Kidney (tissue), 14 donors: ENCODE measurements around the gene KIF6. TPM values are rescaled to one million over a fixed set of nuclear protein-coding genes. Genes with fewer than 3 reads are reported as not detected.
"Not testable (repeated sequence)": the region's sequence is repeated elsewhere in the genome, so short reads cannot be mapped to it uniquely, and the experiment has no call there.

Experiments
- DNase-seq, 5 donors: peaks; one replicate each; pipeline ENCODE4 v3.0.0-alpha.2; 2013 to 2020
- FAIRE-seq: peaks from 2 replicates; lab custom pipeline; 2012; peaks lifted over from hg19 to GRCh38; lab: Jason Lieb, UNC
- H3K27ac ChIP-seq, 2 donors: one replicate each; pipeline ENCODE4 v1.7.0; 2013; ENCODE audit warnings: low read depth in 2 of 2, low read length in 2 of 2, inconsistent platforms in 1 of 2
- H3K27me3 ChIP-seq: one replicate; pipeline ENCODE4 v1.7.1; 2013; ENCODE audit warnings: low read length, inconsistent platforms; ENCODE audit not compliant: control insufficient read depth, insufficient read depth
- H3K36me3 ChIP-seq, 3 donors: one replicate each; pipeline versions ENCODE4 v1.7.0 to v1.7.1; 2013; ENCODE audit warnings: low read length in 3 of 3, control low read depth in 1 of 3, inconsistent platforms in 1 of 3; ENCODE audit not compliant: insufficient read depth in 3 of 3, control insufficient read depth in 2 of 3
- H3K4me1 ChIP-seq, 3 donors: one replicate each; pipeline versions ENCODE4 v1.7.0 to v1.7.1; 2013; ENCODE audit warnings: low read length in 3 of 3, inconsistent platforms in 1 of 3, low read depth in 1 of 3; ENCODE audit not compliant: control insufficient read depth in 2 of 3, insufficient read depth in 2 of 3
- H3K4me3 ChIP-seq, 3 donors: one replicate each; pipeline versions ENCODE4 v1.7.0 to v1.8.1; 2013; ENCODE audit warnings: low read length in 3 of 3, control low read depth in 1 of 3, inconsistent platforms in 1 of 3
- H3K9ac ChIP-seq, 3 donors: one replicate each; pipeline versions ENCODE4 v1.7.0 to v1.7.1; 2013; ENCODE audit warnings: low read length in 3 of 3, control low read depth in 1 of 3, inconsistent platforms in 1 of 3
- H3K9me3 ChIP-seq, 3 donors: one replicate each; pipeline versions ENCODE4 v1.7.0 to v1.7.1; 2013; ENCODE audit warnings: low read length in 3 of 3, control low read depth in 1 of 3, inconsistent platforms in 1 of 3; ENCODE audit not compliant: control insufficient read depth in 2 of 3, insufficient read depth in 1 of 3
- CTCF ChIP-seq: IDR thresholded peaks from 3 replicates; pipeline ENCODE4 v1.5.1; 2012; ENCODE audit warnings: mild to moderate bottlenecking, moderate library complexity, borderline replicate concordance; ENCODE audit not compliant: insufficient read depth; ENCODE audit errors: extremely low read depth
- intact Hi-C: fragments of 100-400 bp; cut with DNase I; formaldehyde crosslinking; loops from one replicate; pipeline ENCODE4 v1.11.1; 2022
- polyA plus RNA-seq: library from polyadenylated mRNA; stranded (reverse); fragments of 350-450 nt; fragmentation: Illumina TruSeq; extraction: RNeasy Lipid Tissue Mini Kit (QIAGEN cat#74804); gene quantifications from one replicate; pipeline ENCODE4 v1.2.3, GENCODE V29; 2014; ENCODE audit warnings: low read depth, low replicate concordance; ENCODE audit not compliant: insufficient read depth
- total RNA-seq: library from RNA; stranded (reverse); fragmentation: NEBNext Ultra II Directional; extraction: Animal tissue kit (Norgen Biotek cat#: 25700); gene quantifications from one replicate; pipeline ENCODE4 v1.2.1, GENCODE V29; 2021
- donor health status: control.
- donor health status: control.
- donor health status: control.
- donor health status: control.
- donor health status: control.
- donor health status: DM: yes; HTN: yes; CAD: no.
- donor health status: Normal renal cell carcinoma (clear cell type).

KIF6 gene
- total and polyA plus RNA-seq, 2 donors from 2014 or later: 1.7 to 2.9 TPM

GRCh38 chr6:39490108-39490507 lies 235.1 kb downstream of the KIF6 start:
- Histone ChIP-seq H3K36me3 (no peaks in the 10 kb centered on the region), H3K27me3 (no peaks in the 10 kb centered on the region), H3K27ac (no peak overlapping the region), H3K4me3 (no peak overlapping the region), H3K4me1 (peaks cover 2 to 7% (median 3%) of the 10 kb centered on the region in 3 donors), H3K9ac (no peak overlapping the region), H3K9me3 (no peaks in the 10 kb centered on the region)
- no peak for FAIRE-seq
- DNase-seq: no peak
- intact Hi-C loops: no loop called here
- no peak for TF ChIP-seq CTCF

DNA sequence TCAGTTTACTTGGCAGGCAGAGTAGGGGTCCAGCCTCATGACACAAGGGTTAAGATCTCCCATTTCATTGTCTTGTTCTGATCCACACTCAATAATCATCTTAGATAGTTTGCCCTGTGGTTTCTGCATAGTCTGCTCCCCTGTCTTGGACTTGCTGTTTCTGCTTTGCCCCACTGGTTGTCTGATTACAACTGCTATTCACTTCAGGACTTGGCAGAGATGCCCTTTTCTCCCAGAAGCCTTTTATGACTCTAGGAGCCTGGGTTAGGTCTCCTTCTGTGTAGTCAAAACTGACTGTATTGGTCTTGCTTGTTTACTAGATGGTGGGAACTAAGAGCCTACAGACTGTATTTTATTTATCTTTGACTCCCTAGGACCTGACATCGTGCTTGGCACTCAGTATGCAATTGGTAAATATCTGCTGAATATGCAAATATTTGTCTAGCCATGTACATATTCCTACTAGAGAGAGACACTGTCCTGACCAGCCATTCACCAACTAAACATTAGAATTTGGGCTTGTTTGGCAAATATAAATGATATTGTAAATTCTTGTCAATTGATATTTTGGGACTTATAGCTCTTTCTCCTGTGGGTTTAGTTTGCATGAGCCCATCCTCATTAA lies 236.8 kb downstream of the KIF6 start:
- FAIRE-seq: no peak
- Histone ChIP-seq H3K4me3 (no peak overlapping the region), H3K4me1 (peaks cover 2 to 5% (median 3%) of the 10 kb centered on the region in 3 donors), H3K27me3 (no peaks in the 10 kb centered on the region), H3K27ac (no peak overlapping the region), H3K9ac (no peak overlapping the region), H3K36me3 (no peaks in the 10 kb centered on the region), H3K9me3 (no peaks in the 10 kb centered on the region)
- TF ChIP-seq CTCF: no peak
- intact Hi-C loops: no loop called here
- DNase-seq: no peak

- Histone ChIP-seq H3K9ac (no peak overlapping the region), H3K36me3 (no peaks in the 10 kb centered on the region), H3K27me3 (no peaks in the 10 kb centered on the region), H3K27ac (no peak overlapping the region), H3K4me3 (no peak overlapping the region), H3K4me1 (no peaks in the 10 kb centered on the region), H3K9me3 (no peaks in the 10 kb centered on the region)
- DNase-seq: no peak
- intact Hi-C loops: no loop called here
- no peak for FAIRE-seq
- TF ChIP-seq CTCF: no peak
These were observed 240.9 kb downstream of the KIF6 start for GRCh38 chr6:39484276-39484675.

GRCh38 chr6:39479819-39480218 lies 245.4 kb downstream of the KIF6 start:
- H3K9ac ChIP-seq, FAIRE-seq, H3K36me3 ChIP-seq, H3K27me3 ChIP-seq, DNase-seq, intact Hi-C loops, H3K9me3 ChIP-seq, H3K27ac ChIP-seq, H3K4me3 ChIP-seq, H3K4me1 ChIP-seq: not testable (repeated sequence)
